Esophagus (tissue), 2 donors: ENCODE measurements around the gene EMID1. TPM values are rescaled to one million over a fixed set of nuclear protein-coding genes. Genes with fewer than 3 reads are reported as not detected.

Experiments
- H3K27ac ChIP-seq, 2 donors: one replicate each; pipeline ENCODE4 v1.5.1; 2013; ENCODE audit warnings: low read depth in 2 of 2, mild to moderate bottlenecking in 2 of 2, inconsistent platforms in 1 of 2, low read length in 1 of 2, moderate library complexity in 1 of 2
- H3K27me3 ChIP-seq, 2 donors: one replicate each; pipeline ENCODE4 v1.6.1; 2013; ENCODE audit warnings: low read length in 2 of 2, control low read depth in 1 of 2, mild to moderate bottlenecking in 1 of 2; ENCODE audit not compliant: insufficient read depth in 2 of 2, control insufficient read depth in 1 of 2
- H3K36me3 ChIP-seq, 2 donors: one replicate each; pipeline ENCODE4 v1.6.1; 2013; ENCODE audit warnings: low read length in 1 of 2; ENCODE audit not compliant: control insufficient read depth in 2 of 2, insufficient read depth in 2 of 2
- H3K4me1 ChIP-seq, 2 donors: one replicate each; pipeline ENCODE4 v1.6.1; 2013; ENCODE audit warnings: low read length in 1 of 2; ENCODE audit not compliant: control insufficient read depth in 2 of 2, insufficient read depth in 2 of 2
- H3K4me3 ChIP-seq, 2 donors: one replicate each; pipeline ENCODE4 v1.5.1; 2013; ENCODE audit warnings: low read length in 2 of 2, mild to moderate bottlenecking in 2 of 2, low read depth in 1 of 2, moderate library complexity in 1 of 2
- H3K9me3 ChIP-seq, 2 donors: one replicate each; pipeline ENCODE4 v1.6.1; 2013; ENCODE audit warnings: mild to moderate bottlenecking in 2 of 2, low read depth in 1 of 2, low read length in 1 of 2, moderate library complexity in 1 of 2; ENCODE audit not compliant: control insufficient read depth in 2 of 2, insufficient read depth in 1 of 2
- WGBS, 2 donors: extraction: QIAGEN DNeasy Blood & Tissue Kit; methylation state at CpG; one replicate each; pipeline ENCODE4 v1.1.7; 2013; 5-methylcytosine and 5-hydroxymethylcytosine counted together
- polyA plus RNA-seq, 2 donors: library from polyadenylated mRNA; stranded (reverse); fragments of 200-250 nt; gene quantifications; one replicate each; pipeline ENCODE4 v1.2.3, GENCODE V29; 2013
- donor health status: healthy with polysubstance abuse.
- donor health status: Bipolar disorder and iron deficiency.

Gene EMID1
- polyA plus RNA-seq, 2 donors = 0.22 to 0.54 TPM

DNA sequence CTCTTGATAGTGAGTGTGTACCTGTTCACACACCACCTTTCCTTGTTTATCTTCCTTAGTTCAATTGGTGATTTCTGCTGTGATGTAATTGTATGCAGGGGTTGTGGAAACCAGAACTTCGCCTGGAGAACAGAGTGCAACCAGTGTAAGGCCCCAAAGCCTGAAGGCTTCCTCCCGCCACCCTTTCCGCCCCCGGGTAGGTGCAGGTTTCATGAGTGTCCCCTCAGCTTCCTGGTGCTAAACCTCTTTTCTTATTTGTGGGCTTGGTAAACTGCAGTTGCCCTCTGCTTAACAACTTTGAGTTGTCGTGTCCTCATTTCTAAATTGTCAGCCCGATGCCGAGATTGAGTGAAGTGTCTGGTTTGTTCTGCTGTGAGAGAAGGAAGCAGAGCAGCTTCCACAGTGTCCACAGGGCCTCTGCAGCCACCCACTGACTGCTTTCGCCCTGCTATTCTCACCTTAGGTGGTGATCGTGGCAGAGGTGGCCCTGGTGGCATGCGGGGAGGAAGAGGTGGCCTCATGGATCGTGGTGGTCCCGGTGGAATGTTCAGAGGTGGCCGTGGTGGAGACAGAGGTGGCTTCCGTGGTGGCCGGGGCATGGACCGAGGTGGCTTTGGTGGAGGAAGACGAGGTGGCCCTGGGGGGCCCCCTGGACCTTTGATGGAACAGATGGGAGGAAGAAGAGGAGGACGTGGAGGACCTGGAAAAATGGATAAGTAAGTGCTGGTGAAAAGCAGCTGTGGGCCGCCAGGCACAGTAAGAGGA is 93.6 kb downstream of the EMID1 start:
- no peak overlapping the region for H3K4me3 ChIP-seq
- no peaks in the 10 kb centered on the region for H3K27me3 ChIP-seq
- no peaks in the 10 kb centered on the region for H3K9me3 ChIP-seq
- 84 to 89% methylated on average over 19 of the region's 19 CpGs for WGBS, 2 donors
- no peak overlapping the region for H3K27ac ChIP-seq
- peaks cover 0 to 4% of the 10 kb centered on the region in 2 donors for H3K4me1 ChIP-seq
- H3K36me3 ChIP-seq = peaks cover 16 to 41% of the 10 kb centered on the region in 2 donors

- Histone ChIP-seq H3K27ac (no peak overlapping the region), H3K4me1 (peaks cover 0 to 4% of the 10 kb centered on the region in 2 donors), H3K36me3 (peaks cover 16 to 41% of the 10 kb centered on the region in 2 donors), H3K9me3 (no peaks in the 10 kb centered on the region), H3K27me3 (no peaks in the 10 kb centered on the region), H3K4me3 (no peak overlapping the region)
- WGBS, 2 donors = 62 to 79% methylated on average over 4 of the region's 4 CpGs
Measured at GRCh38 chr22:29300467-29300806, 94.7 kb downstream of the EMID1 start.

- 66 to 67% methylated on average over 10 of the region's 10 CpGs for WGBS, 2 donors
- Histone ChIP-seq H3K27ac (no peak overlapping the region), H3K27me3 (no peaks in the 10 kb centered on the region), H3K9me3 (no peaks in the 10 kb centered on the region), H3K36me3 (peaks cover 14 to 41% of the 10 kb centered on the region in 2 donors), H3K4me3 (no peak overlapping the region), H3K4me1 (peaks cover 0 to 4% of the 10 kb centered on the region in 2 donors)
Measured at GRCh38 chr22:29300807-29301601, 95.3 kb downstream of the EMID1 start.

- Histone ChIP-seq H3K27me3 (no peaks in the 10 kb centered on the region), H3K4me1 (peaks cover 0 to 4% of the 10 kb centered on the region in 2 donors), H3K9me3 (no peaks in the 10 kb centered on the region), H3K4me3 (no peak overlapping the region), H3K27ac (peak overlapping the region in 1 of 2 donors; percentile 2), H3K36me3 (peaks cover 5 to 33% of the 10 kb centered on the region in 2 donors)
- 84 to 85% methylated on average over 17 of the region's 17 CpGs for WGBS, 2 donors
Measured at GRCh38 chr22:29301716-29302401, 96.2 kb downstream of the EMID1 start.

DNA sequence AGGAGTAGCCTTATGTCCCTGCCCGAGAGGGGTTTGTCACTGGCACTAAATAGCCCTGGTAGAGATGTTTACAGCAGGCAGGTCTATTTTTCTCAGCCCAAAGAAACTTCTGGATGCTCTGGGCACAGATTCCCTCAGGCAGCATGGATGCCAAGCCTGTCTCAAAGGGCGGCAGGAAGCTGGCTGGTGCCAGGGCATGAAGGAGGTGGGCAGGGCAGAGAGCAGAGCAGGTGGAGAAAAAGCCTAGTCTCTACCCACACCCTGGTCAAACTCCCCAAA is 96.6 kb downstream of the EMID1 start:
- no peak overlapping the region for H3K4me3 ChIP-seq
- H3K4me1 ChIP-seq = peaks cover 0 to 4% of the 10 kb centered on the region in 2 donors
- H3K27ac ChIP-seq = peak overlapping the region in 1 of 2 donors; percentile 2
- H3K36me3 ChIP-seq = peaks cover 5 to 28% of the 10 kb centered on the region in 2 donors
- no peaks in the 10 kb centered on the region for H3K27me3 ChIP-seq
- 24 to 46% methylated on average over 2 of the region's 2 CpGs for WGBS, 2 donors
- H3K9me3 ChIP-seq = no peaks in the 10 kb centered on the region

DNA sequence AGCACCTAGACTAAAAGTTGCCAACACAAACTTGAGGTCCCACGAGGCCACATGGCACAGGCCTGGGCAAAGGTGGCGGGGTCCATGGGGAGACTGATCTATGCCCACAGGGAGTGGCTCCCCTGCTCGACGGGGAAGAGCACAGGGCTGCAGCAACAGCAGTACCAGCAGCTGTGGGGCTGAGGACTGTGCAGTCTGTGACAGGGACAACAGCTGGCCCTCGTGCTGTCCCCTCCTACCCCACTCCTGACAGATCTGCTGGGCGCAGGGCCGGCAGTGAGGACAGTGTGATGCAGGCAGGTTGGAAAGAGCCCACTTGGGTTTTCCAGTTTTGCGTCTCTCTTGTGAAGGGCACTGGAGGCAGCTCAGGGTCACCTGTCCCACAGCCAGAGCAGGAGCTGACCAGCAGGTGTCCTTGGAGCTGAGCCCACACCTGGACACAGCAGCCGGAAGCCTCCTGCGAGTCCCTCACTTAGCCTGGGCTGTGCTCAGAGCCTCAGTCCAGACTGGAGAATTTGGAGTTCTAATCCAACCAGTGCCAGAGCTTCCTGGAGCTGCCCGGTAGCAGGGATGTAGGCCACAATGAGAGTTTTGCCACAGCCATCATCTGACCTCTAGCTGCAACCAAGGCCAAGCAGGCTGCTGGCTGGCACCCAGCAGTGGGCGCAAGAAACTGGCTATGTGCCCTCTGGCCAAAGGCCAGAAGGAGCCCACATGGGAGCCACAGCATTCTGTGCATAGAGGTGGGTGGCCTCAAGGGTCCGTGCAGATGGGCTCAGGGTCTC is 97.2 kb downstream of the EMID1 start:
- WGBS, 2 donors = 35 to 41% methylated on average over 13 of the region's 13 CpGs
- H3K4me3 ChIP-seq = no peak overlapping the region
- peaks cover 2 to 24% of the 10 kb centered on the region in 2 donors for H3K36me3 ChIP-seq

GRCh38 chr22:29305836-29306174 is 100.1 kb downstream of the EMID1 start:
- WGBS, 2 donors = 48 to 49% methylated on average over 7 of the region's 7 CpGs
- Histone ChIP-seq H3K36me3 (peaks cover 0 to 5% of the 10 kb centered on the region in 2 donors), H3K27ac (peak overlapping the region in 1 of 2 donors; percentile 60), H3K9me3 (no peaks in the 10 kb centered on the region), H3K4me3 (no peak overlapping the region), H3K27me3 (no peaks in the 10 kb centered on the region), H3K4me1 (peaks cover 16 to 26% of the 10 kb centered on the region in 2 donors)

More for the DNA sequence above, 97.2 kb downstream of the EMID1 start:
- H3K9me3 ChIP-seq = no peaks in the 10 kb centered on the region
- no peaks in the 10 kb centered on the region for H3K27me3 ChIP-seq
- peaks cover under 1 to 5% of the 10 kb centered on the region in 2 donors for H3K4me1 ChIP-seq
- H3K27ac ChIP-seq = no peak overlapping the region

DNA sequence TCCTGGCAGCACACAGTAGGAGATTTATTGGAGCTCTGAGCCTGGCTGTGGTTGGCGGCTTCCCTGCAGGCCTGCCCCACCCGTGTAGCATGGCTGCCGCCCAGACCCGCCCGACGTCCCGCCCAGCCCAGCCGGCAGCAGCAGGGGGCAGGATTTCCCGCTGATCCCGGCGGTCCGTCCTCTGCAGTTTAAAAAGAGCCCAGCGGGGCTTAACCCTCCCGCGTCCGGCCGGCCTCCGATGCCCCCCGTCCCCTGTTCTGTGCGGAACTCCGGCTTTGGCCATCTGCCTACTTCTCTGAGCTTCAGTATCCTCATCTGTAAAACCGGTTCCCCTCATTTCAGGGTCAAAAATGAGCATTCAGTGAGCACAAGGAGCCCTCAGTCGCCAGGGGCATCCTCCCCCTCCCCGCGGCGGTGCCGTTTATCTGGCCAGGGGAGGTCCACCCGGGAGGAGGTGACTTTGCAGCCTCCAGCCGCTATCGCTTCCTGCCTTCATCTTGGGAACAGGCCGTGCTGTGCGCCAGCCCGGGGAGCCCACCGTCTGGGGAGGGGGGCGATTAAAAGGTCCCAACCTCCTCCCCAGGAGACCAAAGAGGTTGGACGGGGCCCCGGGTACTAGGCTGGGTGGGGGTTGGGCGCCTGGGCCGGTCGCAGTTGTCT is 100.6 kb downstream of the EMID1 start, which contains the start of gene GAS2L1:
Gene GAS2L1, plus strand, starts transcription at position 476 of the 660 bp plus-strand sequence. CDS start 1,456 bp downstream, outside the sequence.
- H3K4me3 ChIP-seq = peak within 1 kb of the TSS; percentile 74 to 78
- H3K4me1 ChIP-seq = peaks cover 18 to 30% of the 10 kb centered on the region in 2 donors
- H3K27ac ChIP-seq = peak within 1 kb of the TSS; percentile 75 to 86
- no peaks in the 10 kb centered on the region for H3K36me3 ChIP-seq
- H3K9me3 ChIP-seq = no peaks in the 10 kb centered on the region
- H3K27me3 ChIP-seq = no peaks in the 10 kb centered on the region
- whole genome bisulfite sequencing, 2 donors = 1% methylated on average over 38 to 40 of the region's 40 CpGs
